T47D (cell line): ENCODE data around the gene SLC6A6.

Experiments
- DNase-seq, 2 experiments: peaks; one replicate each; pipeline versions ENCODE4 v3.0.0 to v3.0.0-alpha.2; 2011 to 2012; ENCODE audit warnings: low read depth in 1 of 2, low spot score in 1 of 2
- JUND ChIP-seq: IDR thresholded peaks from 2 replicates; pipeline ENCODE4 v1.6.1; 2012; ENCODE audit warnings: low read depth
- in situ Hi-C: cut with HindIII; loops from 2 replicates; pipeline ENCODE4 v1.10.0; 2016; ENCODE audit warnings: low sequenced_read_pairs, low pct_unique_long_range_greater_than_20kb

SLC6A6 gene

DNA sequence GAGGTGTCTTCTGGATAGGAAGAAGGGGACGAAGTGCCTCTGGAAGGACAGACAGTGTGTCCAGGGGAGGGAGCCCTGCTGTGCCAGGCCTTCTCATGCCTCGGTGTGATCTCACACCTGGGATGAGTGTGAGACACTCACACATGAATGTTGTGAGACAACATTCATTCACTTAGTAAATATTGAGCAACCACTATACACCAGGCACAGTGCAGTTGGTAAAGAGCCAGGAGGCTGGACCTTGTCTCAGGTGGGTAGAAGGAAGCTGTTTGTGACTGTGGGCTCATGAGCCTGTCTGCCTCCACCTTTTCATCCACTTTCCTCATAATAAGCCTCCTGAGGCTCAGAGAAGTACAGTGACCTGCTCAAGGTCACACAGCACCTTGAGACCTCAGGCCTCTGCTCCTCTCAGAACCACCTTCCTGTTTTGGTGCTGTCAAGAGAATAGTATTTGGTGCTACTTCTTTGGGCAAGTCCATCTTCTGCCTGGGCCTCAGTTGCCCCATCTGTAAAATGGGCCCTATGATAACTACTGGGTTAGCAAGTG, 20.9 kb downstream of the SLC6A6 start:
- no peak for TF ChIP-seq JUND
- DNase-seq, result peak in 1 of 2 experiments; percentile 94
- in situ Hi-C loops, result no loop called here

DNA sequence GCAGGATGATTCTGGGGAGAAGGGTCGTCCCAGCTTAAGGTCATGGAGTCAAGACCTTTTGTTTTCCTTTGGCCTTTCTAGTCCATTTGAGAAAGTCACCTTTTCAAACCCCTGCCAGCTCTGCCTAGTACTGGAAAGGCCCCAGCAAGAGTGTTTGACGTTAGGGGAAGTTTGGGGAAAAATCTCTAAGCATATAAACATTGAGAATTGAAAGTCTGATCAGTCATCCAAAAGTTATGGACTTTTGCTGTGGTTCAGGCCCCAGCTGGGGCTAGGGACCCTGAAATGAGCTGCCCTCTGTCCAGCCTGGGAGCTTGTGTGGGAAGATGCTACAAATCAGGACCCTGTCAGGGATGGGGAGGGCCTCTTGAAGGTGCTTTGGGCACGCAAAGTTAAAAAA, 21.6 kb downstream of the SLC6A6 start:
- in situ Hi-C loops, result no loop called here
- no peak for DNase-seq
- no peak for TF ChIP-seq JUND

DNA sequence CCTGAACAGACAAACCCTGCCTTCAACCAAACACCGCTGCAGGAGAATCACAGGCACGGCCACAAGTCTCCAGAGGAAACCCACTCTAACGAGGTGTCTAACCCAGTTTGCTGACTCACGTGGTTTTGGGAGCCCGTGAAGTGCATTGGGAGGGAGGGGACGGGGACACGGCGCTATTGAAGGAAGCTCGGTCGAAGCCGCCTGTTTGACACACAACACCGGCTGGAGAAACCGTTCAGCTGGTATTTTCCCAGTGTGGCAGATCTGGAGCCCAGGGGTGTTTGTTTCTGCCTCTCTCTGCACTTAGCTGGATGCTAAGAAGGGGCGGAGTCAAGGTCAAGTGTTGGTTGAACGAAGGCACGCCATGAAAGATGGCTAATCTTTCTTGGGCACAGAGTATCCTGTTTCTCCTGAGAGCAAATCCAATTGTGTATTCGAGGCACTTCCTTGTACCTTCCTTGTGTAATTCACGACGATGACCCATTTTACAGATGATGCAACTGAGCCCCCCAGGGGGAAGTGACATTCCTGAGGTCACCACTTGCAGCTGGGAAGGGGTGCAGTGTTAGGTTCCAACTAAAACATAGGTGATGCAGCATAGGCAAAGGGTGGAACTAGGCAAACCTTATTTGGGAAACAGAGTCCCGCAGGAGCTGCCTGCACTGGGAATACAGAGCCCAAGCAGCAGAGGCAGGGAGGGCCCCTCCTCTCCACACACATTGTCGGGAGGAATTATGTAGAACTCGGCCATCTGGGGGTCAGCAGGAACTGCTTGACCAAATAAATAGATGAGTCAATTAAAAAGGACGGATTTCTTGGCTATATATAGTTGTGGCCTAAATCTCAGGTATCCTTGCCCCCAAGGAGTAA, 22.5 kb downstream of the SLC6A6 start:
- peak in 1 of 2 experiments; percentile 79 for DNase-seq
- TF ChIP-seq JUND, result no peak
- in situ Hi-C loops, result no loop called here

DNA sequence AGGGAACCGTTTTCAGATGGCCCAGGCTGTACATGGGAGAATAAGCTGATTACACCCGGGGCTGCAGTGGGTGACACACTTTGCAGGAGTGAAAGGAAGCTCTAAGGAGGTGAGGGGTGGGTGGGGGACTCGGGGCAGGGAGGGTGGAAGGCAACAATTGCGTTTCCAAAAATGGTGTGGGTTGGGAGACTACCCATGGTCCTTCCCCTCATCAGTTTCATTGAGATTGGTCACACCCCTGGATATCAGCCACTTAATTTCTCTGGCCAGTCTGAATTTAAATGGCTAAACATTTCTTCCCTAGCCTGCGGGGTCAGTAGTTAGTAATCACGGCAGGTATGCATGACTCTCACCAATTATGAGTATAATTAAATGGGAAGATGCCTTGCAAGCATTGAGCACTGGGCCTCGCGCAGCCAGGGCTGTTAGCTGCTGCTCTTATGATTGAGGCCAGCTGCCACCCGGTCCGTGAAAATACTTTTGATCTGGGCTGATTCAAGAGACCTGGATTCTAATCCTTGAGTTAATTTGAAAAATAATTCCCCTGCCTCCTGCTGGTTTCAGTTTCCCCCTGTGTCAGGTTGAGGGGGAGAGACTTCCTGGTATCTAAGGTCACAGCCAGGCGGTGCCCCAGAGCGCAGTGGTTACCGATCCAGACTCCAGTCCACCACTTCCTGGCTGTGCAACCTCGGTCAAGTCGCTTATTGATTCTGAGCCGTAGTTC, 23.3 kb downstream of the SLC6A6 start:
- no peak for TF ChIP-seq JUND
- no peak for DNase-seq
- in situ Hi-C loops, result no loop called here

DNA sequence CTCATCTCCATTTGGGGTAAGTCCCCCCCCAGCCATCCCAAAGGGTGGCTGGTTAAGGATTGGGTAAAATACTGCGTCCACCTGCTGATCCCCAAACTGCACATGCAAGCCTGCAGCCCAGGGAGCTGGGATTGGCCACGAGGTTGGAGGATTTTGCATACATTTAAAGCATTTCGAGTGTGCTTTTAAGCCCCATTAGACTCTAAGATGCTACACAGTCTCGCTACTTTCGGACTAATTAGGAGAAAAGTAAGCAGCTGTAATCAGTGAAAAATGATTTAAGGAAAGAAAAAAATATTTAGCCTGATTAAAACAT, 23.9 kb downstream of the SLC6A6 start:
- DNase-seq, result no peak
- in situ Hi-C loops, result no loop called here
- TF ChIP-seq JUND, result no peak

DNA sequence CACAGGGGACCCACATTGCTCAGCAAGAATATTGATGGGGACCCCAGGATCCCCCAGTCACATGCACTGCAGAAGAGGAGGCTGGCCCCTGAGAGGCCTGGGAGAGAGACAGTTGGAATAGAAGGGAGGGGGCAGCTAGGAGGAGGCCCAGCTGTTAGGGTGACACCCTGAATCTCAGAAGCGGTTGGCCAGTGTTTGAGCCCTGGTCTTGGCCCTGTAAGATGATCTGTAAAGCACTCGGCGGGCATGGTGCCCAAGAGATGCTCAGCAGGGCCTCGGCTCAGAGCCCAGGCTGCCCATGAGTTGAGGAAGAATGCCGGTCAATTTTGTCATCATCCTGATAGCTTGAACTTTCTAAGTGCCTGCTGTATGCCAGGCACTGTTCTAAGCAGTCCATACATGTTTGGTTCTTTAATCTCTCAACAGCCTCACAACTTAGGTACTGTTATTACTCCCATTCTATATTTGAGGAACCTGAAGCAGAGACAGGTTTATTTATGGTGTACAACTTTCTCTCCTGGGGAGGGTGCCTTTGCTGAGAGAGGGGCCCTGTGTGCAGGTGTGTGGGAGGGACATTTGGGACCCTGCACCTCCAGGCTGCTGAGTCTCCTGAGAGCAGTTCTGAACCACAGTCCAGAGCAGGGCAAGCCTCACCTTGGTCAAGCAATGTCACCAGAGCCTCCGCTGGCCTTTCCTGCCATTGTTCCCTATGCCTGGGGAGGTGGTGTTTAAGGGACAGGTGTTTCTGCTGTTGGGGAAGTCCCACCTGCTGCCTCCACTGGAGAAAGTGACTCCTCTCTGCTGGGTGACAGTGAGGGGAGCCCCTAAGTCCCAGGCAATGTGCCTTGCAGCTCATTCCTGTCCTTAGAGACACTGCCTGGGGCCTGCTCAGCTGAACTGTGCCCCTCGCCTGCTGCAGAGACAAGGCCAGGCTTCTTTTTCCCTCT, 26.0 kb downstream of the SLC6A6 start:
- no peak for TF ChIP-seq JUND
- in situ Hi-C loops, result no loop called here
- DNase-seq, result no peak

DNA sequence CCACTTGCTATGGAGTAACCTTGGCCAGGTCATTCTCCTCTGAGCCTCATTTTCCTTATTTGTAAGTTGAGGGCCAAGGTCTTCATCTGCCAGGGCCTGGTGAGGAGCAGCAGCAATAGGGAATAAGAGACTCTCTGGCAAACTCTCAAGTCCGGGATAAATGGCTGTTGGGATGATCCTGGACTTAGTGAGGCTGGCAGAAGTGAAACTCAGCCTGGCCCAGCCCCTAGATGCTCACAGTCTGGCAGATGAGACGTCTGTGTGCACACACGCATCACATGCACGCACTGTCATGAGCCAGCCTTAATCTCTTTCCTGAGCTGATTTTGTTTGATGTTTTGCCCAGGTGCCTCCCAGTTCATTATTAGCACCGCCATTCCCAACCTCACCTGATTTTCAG, 26.8 kb downstream of the SLC6A6 start:
- in situ Hi-C loops, result no loop called here
- TF ChIP-seq JUND, result no peak
- no peak for DNase-seq

DNA sequence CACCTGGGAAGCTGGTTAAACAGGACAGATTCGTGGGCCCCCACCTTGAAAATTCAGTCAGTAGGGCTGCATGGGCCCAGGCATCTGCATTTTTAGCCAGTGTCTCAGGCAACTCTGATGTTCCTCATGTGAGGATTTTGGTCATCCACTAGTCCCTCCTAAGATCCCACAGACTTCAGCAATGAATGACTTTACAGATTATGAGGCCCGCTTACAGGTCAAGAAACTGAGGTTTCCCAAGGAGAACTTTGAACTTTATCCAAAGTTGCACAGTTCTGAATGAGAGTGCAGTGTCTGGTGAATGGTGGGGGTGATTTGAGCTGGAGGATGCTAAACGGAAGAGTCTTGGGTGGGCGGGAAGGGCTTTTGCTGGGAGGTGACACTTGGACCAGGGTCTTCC, 27.2 kb downstream of the SLC6A6 start:
- DNase-seq, result no peak
- in situ Hi-C loops, result no loop called here
- TF ChIP-seq JUND, result no peak

DNA sequence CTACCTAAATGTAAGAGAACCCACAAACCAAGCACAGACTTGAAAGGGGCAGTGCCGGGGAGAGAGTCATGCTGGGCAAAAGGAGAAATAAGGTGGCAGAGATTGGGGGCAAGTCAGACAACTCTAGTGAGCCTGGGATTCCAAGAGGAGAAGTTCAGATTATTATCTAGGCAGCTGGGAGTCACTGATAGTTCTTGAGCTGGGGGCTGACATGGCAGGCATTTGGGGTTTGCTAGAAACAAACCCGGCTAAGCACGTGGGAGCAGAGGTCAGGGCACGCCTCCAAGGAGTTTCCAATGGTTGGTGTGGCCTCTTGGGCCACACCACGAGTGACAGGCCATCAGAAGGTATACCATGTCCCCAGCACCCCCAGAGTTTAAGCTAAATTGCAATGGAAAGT, 27.6 kb downstream of the SLC6A6 start:
- no peak for DNase-seq
- TF ChIP-seq JUND, result no peak
- in situ Hi-C loops, result no loop called here

DNA sequence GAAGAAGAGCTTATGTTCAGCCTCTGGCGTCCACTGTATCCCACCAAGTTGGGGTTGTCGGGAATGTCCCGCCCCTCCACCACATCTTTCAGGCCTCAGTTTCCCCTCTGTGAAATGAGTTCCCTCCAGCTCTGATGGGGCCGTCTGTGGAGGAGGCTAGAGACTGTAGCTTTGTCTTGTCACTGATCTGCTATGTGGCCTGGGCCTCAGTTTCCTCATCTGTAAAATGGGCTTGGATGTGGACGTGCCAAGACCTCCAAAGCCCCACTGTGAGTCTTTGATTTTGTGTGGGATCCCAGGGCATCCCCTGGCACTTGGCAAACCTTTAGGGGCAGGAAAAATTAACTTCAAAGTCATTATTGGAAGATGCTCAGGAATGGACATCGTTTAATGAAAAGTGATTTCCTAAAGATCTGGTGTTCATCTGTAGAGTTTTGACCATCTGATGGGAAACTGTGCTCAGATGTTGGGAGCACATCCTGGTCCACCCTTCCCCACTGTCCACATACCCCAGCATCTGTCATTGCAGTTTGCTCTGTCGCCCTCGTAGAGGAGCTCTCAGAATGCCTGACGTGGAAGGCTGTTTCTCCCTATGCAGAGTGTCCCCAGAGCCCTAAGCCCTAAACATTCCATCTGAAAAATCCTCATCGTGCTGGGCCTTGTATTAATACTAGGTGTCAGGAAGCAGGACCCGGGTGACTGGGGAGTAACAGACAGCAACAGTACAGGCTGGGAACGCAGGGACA, 28.5 kb downstream of the SLC6A6 start:
- in situ Hi-C loops, result no loop called here
- no peak for TF ChIP-seq JUND

DNA sequence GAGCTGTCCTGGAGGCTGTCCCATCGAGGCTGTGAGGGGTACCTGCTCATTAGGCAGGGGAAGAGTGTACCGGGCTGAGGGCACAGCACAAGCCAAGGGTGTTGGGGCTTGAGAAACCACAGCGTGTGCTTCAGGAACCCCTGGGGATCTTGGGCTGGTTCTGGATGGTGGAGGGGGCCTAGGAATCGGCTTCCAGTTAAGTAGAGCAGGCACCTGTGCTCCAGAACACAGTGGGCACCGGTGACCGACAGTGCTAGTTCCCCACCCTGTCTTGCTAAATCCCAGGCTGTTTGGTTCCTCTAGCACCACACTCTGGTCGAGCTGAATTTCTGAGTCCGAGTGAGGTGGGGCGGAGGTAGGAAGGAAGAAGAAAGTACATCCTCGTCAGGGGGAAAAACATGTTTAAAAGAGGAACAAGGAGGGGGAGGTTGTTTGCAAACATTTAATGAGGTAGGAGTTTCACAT, 29.1 kb downstream of the SLC6A6 start:
- in situ Hi-C loops, result no loop called here
- peak in 1 of 2 experiments; percentile 40 for DNase-seq

More for the DNA sequence above, 28.5 kb downstream of the SLC6A6 start:
- no peak for DNase-seq

More for the DNA sequence above, 29.1 kb downstream of the SLC6A6 start:
- no peak for TF ChIP-seq JUND
